NOMO-1 treated with DMSO at 0.1 percent for 48 hours (cell line): ENCODE measurements around the gene TMEM87A.
"Not testable (repeated sequence)": the region's sequence is repeated elsewhere in the genome, so short reads cannot be mapped to it uniquely, and the experiment has no call there.

Experiments
- DNase-seq: peaks from one replicate; lab custom pipeline; 2025; ENCODE audit not compliant: unreplicated experiment; lab: John Stamatoyannopoulos, UW

The TMEM87A gene

DNA sequence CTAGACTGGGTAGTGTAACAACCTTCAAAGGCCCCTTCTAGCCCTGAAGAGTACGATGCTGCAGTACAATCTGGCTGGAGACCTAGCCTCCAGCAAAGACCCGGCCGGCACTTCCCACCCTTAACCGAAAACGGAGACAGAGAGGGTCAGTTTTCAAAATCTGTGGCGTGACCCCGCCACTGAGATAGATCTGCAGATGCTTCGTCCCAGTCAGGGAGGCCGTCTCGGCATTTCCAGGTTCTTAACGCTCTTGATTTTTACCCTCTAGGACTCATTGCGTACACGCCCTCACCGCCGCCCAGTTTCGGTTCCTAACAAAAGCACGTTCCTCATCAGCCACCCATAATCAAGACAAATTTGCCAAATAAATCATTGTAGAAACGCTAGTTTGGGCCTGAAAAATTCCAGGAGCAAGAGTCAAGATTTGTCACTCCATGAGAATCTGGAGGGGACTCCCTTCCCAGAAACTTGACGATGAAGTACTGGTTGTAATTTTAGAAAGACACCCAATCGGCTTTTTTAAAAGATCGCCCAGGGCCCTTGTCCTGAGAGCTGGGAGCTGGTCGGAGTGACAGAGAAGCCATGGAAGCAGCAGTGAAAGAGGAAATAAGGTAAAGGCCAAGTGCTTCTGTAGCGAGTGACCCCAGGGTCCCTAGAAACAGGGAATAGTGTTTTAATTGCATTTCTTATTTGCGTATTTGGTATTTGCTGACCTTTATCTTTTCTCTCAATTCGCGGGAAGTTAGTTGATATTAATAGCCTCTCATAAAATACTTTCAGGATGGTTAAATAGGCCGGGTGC lies 868 bp upstream of the TMEM87A start:
- peak; percentile 92 for DNase-seq

DNA sequence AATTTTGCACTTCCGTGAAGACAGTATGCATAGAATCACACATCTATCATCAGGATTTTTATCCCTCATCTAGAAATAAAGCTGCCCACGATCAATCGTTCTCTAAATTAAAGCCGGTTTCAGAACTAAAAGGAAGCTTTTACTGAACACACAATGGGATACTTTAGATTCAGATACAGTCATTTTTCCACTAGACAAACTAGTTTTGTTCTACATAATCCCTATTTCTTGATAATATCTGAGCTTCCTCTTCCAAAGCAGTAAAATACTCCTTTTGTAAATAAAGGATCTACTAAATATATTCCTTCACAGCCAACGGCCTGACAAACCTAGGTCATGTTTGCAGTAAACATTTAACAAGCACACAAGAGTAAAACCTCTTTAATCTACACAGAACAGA lies 2.2 kb downstream of the TMEM87A start:
- DNase-seq = no peak

DNA sequence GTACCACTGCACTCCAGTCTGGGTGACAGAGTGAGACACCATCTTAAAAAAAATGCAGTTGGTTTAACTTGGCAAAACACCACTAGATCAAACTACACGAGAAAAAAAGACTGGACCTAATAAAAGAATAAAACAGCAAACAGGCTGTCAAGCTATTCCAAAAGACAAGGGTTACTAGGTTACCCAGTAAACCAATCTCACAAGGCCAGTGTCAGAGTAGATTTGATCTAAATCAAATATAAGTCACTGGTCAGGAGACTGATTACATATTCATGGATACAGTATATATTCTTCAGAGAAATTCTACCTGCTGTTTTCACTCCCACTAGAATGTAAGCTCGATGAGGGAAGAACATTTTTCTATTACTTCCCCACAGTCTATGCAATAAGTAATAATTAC lies 2.7 kb downstream of the TMEM87A start:
- no peak for DNase-seq

DNA sequence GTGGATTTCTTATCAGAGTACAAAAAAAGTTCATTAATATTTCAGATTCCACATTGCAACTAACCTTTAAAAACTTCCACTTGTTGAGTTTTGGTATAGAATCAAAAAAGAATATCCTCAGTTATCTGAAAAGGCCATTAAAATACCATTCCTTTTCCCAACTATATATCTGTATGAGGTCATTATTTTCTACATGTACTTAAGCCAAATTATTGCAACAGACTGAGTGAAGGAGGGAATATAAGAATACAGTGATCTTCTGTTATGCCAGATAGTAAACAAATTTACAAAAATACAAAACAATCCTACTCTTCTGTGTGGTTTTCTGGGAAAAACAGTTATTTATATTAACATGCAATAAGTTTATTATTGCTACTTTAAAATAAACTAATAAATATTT lies 5.9 kb downstream of the TMEM87A start:
- DNase-seq = no peak

DNA sequence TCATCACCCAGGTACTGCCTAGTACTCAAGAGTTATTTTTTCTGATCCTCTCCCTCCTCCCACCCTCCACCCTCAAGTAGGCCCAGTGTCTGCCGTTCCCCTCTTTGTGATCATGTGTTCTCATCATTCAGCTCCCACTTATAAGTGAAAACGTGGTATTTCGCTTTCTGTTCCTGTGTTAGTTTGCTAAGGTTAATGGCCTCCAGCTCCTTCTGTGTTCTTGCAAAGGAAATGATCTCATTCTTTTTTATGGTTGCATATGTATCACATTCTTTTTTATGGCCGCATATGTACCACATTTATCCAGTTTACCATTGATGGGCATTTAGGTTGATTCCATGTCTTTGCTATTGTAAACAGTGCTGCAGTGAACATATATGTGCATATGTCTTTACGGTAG lies 8.4 kb downstream of the TMEM87A start:
- DNase-seq = no peak

DNA sequence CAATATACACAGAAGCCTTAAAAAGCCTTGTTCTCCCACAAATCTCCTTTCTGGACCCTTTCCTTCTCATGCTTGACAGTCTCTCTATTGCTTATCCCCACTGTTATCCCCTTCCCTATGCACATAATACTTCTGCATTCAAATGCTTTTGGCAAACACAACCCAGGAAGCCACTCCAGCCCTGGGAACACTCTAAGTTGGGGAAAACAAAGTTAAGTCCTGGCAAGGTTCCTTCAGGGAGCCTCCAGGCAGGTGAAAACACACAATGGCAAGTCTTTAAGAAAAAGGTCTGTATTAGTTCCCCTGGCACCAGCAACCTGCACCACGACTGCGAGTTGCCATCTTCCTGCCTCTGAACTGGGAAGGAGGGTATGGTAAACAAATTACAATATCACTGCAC lies 19.9 kb downstream of the TMEM87A start:
- no peak for DNase-seq

DNA sequence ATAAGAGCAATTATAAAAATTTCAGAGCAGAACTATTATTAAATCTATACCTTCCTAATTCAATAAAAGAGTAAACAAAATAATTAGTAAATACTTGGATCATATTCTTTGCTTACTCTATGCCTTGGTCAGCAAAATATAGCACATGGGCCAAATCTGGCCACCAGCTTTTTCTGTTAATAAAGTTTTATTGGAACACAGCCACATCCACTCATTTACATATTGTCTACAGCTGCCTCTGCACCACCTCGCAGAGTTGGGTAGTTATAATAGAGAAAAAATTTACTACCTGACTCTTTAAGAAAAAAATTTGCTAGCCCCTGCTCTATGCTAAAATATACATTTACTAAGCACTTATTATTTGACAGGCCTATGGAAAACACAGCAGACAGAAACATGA lies 32.4 kb downstream of the TMEM87A start:
- DNase-seq = no peak

DNA sequence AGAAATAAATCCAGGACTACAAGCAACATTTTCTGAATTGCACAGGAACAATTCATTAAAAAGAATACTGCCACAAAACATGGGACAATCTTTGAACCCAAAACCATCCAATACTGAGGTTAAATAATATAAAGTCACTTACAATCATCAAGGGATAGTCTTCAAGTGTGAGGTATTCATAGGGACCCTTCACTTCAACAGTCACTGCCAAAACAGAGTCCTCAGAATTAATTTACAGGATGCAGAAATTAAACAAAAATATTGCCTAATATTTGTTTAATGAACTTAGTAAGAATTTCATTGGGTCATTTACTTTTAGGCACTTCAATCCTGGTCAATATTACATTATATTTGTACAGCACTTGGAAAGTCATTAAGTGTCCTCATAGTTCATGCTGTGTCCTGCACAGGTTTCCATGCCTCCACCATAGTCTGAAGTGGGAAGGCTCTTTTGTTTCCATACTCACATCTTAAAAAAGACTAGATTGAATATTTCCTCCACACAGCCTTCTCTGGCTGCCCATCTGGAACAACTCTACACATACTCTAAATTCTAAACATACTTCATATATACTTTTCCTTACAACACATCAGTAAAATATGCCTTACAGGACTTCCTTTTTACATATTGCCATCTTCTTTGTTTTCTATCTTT lies 33.6 kb downstream of the TMEM87A start:
- DNase-seq = no peak

DNA sequence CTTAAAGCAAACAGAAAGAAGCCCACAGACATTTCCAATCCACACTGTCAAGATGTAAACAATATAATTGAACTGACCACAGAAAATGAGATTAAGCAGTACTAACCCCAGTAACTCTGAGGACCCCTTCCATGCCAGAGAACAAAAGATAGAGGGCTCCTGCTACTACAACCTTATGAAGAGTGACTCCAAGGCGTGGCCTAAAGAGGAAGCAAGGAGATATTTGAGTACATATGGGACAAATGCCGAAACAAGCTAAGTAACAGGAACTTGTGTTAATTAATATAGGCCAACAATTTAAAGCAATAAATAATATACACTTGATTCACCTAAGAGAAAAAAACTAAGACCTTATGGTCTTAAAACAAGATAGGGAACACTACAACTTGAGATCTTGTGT lies 40.1 kb downstream of the TMEM87A start:
- peak; percentile 4 for DNase-seq

DNA sequence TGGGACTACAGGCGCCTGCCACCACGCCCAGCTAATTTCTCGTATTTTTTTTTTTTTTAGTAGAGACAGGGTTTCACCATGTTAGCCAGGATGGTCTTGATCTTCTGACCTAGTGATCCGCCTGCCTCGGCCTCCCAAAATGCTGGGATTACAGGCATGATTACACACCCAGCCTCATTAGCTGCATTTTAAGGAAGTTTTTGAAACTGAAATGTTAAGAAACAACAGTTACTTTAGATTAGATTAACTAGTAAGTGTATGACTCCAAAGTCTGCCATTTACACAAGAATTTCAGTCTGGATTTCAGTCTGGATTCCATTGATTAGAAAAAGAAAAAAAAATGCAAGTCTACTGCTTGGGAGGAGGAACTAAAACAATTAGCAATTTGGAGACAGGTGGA lies 40.6 kb downstream of the TMEM87A start:
- DNase-seq = no peak

DNA sequence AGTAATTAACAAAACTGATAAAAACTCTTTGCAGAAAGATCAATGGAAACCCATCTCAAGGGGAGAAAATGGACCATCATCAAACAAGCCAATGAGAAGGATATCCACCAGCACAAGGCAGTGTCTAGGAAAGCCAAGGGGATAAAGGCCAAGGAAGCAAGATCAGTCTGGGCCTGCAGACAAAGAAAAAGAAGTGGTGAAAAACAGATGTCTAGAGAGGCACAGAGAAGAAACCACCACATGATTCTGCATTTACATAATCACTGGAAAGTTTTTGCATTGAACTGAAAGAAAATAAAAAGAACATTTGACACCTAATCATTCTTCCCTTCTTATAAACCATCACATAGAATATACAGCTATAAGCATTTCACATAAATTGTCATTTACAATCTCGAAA lies 42.1 kb downstream of the TMEM87A start:
- DNase-seq = no peak

DNA sequence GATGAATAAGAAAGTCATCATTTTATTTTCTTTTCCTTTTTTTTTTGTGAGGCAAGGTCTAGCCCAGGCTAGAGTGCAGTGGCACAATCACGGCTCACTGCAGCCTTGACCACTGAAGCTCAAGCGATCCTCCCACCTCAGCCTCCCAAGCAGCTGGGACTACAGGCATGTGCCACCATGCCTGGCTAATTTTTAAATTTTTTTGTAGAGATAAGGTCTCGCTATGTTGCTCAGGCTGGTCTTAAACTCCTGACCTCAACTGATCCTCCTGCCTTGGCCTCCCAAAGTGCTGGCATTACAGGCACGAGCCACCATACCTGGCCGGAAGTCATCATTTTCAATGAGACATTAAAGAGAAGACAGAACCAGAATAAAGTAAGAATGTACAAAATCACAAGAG lies 44.3 kb downstream of the TMEM87A start:
- DNase-seq = not testable (repeated sequence)

DNA sequence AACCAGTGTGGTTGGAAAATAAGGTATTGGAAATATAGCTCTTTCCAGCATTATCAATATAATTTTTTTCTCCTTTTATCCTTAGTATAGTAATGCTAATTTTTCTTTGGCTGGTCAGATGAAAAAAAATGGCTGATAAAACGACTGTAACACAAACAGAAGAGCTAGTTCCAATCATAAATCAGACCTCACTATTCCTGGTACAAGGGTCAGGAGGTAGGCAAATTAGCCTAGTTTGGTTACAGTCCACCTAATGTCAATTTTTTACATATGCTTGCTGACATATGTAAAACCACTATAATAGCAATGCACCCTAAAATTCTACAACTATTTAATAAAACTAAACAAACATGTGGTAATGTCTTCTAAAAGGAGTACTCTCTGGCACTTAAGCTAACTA lies 45.2 kb downstream of the TMEM87A start:
- DNase-seq = no peak

DNA sequence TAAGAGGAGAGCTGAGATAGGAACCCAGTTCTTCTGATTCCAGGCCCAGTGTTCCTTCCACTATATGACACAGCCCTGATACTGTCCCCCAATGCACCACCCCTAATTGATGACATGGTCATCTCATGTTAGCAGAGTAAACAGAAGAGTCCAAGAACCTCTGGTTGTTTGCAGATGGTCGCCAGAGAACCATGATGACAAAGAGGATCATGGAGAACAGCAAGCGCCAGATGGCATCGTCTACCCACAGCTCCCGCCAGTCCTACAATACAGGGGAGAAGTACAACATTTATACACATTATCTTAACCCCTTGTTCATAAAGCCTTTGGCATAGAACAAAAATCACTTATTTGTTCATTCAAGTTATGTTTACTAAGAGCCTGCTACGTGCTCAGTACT lies 46.6 kb downstream of the TMEM87A start:
- no peak for DNase-seq

DNA sequence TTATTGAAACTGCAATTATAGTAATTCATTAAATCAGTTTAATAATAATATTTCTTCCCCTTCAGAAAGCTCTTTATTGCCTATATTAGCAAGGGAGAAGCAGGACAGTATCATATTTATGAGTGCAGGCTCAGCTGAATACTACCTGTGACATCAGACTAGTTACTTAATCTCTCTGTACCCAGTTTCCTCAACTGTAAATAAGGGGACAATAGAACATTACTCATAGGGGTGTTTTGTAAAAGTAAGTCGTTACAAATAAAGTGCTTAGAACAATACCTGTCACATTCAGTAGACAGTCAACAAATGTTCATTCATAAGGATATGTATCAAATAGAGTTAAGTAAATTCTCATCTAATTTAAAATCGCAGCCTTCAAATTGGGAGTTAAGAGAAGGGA lies 53.0 kb downstream of the TMEM87A start:
- no peak for DNase-seq

DNA sequence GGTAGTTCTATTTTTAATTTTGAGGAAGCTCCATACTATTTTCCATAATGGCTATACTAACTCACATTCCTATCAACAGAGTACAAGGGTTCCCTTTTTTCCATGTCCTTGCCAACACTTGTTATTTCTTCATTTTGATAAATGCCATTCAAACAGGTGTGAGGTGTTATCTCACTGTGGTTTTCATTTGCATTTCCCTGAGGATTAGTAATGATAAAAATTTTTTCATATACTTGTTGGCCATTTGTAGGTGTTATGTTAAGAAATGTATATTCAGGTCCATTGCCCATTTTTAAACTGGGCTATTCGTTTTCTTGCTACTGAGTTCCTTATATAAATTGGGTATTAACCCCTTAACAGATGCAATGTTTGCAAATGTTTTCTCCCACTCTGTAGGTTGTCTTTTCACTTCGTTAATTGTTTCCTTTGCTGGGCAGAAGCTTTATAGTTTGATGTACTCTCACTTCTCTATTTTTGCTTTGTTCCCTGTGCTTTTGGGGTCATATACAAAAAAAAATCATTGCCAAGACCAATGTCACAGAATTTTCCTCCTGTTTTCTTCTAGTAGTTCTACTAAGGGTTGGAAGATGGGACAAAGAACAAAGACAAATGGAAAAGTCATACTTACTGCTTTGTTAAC lies 54.2 kb downstream of the TMEM87A start:
- peak; percentile 72 for DNase-seq

DNA sequence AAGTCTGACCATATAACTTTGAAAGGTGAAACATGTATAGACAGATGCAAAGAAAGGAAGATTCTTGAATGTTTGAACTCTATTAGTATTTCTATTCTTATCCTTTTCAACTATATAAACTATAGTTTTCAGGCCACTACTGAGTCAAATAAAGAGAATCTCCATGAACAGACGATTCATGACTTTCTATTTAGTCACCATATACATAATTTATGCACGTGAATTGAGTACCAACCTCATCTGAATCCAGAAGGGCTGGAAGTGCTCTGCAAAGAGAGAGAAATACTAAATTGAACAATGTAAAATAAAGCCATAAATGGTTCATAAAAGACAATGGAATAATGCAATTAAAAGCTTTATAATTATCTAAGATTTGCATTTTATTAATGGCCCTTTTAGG lies 55.7 kb downstream of the TMEM87A start:
- no peak for DNase-seq

DNA sequence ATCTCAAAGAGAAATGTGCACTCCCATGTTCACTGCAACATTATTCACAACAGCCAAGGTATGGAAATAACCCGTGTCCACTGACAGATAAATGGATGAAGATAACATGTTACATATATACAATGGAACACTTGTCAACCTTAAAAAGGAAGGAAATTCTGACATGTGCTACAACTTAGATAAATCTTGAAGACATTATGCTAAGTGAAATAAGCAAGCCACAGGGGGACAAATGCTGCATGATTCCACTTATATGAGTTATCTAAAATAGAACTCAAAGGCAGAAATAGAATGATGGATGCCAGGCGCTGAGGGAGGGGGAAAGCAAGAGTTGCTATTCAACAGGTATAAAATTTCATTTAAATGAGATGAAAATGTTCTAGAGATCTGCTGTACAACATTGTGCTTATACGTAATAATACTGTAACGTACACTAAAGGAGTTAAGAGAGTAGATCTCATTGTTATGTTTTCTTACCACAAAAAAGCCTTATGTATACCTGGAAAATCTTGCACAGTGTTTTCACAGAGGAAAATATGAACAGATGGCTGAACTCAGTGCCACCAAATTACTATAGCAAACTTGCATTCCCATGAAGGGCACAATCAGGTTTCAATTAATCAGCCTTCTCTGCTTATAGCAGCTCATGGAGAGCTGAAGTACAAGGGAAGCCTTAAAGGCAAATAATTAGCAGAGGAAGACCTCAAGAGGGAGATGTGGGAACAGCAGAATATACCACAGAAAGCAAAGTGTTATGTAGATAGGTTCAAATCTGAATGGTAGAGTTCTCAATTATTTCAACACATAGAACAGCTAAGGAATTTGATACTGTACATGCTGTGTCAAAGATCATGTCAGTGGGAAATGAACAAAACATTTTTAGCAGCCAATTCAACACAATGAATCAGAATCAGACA lies 57.1 kb downstream of the TMEM87A start:
- no peak for DNase-seq

DNA sequence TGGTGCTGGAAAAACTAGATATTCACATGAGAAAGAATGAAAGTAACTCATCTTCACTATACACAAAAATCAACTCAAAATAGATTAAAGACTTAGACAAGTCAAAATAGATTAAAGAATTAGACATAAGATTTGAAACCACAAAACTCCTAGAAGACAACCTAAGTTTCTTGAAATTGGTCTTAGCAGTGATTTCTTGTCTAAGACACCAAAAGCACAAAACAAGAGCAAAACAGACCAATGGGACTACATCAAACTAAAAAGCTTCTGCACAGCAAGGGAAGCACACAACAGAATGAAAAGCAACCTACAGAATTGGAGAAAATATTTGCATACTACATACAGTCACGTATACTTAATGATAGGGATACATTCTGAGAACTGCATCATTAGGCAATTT lies 58.6 kb downstream of the TMEM87A start:
- DNase-seq = no peak

DNA sequence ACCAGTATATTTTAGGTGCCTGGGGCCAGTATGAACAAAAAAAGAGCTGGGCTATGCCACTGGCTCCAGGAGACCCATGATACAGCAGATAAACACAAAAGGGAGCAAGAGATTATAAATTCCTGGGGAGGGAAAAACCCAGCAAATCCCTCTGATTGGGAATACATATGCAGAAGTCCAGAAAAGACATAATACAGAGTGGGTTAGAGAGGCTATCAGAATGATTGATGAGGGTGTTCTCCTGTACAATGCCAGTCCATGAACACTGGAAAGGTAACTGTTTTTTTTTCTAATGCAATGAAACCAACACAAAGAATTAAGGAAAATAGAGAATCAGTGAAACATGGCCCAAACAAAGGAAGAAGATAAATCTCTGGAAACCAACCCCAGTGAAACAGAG lies 59.7 kb downstream of the TMEM87A start:
- no peak for DNase-seq

DNA sequence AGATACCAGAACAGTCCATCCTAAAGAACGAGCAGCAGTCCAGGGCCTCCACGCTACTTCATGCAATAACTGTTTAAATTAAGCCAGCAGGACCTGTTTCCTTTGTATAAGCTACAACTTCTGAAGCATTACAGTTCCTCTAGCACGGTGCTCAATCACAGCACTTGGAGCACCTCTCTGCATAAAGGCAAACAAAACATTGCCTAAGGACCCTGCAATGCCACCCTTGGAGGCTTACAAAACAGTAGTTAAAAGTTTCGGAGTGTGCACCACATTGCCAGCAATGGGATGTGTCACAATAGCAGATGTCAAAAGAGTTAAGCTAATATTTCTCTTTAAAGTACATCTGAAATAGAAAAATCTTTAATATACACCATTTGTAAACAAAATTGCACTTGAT lies 62.5 kb downstream of the TMEM87A start:
- DNase-seq = no peak
